ENCODE data around the gene CLINT1. TPM values are rescaled to one million over a fixed set of nuclear protein-coding genes. Genes with fewer than 3 reads are reported as not detected.

CLINT1 gene
- total RNA-seq, 4 donors from 2014 or later, result 69.1 to 103 (median 88.6) TPM

- Histone ChIP-seq H3K27me3 (no peaks in the 10 kb centered on the region), H3K4me3 (peak overlapping the region; percentile 89 to 92), H3K4me1 (peaks cover 0 to 58% (median 3%) of the 10 kb centered on the region in 3 donors), H3K9me3 (no peaks in the 10 kb centered on the region), H3K27ac (peak overlapping the region; percentile 15 to 93 (median 90)), H3K36me3 (peaks cover 0 to 12% of the 10 kb centered on the region in 2 donors)
- peak; percentile 12 for ATAC-seq
- WGBS, 2 donors (ENCODE audit: low coverage in 1 of 2), result 6 to 9% methylated on average over 15 to 17 of the region's 56 CpGs
- TF ChIP-seq, protein P1, sequence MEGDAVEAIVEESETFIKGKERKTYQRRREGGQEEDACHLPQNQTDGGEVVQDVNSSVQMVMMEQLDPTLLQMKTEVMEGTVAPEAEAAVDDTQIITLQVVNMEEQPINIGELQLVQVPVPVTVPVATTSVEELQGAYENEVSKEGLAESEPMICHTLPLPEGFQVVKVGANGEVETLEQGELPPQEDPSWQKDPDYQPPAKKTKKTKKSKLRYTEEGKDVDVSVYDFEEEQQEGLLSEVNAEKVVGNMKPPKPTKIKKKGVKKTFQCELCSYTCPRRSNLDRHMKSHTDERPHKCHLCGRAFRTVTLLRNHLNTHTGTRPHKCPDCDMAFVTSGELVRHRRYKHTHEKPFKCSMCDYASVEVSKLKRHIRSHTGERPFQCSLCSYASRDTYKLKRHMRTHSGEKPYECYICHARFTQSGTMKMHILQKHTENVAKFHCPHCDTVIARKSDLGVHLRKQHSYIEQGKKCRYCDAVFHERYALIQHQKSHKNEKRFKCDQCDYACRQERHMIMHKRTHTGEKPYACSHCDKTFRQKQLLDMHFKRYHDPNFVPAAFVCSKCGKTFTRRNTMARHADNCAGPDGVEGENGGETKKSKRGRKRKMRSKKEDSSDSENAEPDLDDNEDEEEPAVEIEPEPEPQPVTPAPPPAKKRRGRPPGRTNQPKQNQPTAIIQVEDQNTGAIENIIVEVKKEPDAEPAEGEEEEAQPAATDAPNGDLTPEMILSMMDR (IDR thresholded peaks at IDR 0.05), result no peak
- TF ChIP-seq POLR2A (IDR thresholded peaks at IDR 0.05), result peak in 1 of 2 donors; percentile 1
Observed at GRCh38 chr5:157744051-157745011, 114.6 kb downstream of the CLINT1 start.

DNA sequence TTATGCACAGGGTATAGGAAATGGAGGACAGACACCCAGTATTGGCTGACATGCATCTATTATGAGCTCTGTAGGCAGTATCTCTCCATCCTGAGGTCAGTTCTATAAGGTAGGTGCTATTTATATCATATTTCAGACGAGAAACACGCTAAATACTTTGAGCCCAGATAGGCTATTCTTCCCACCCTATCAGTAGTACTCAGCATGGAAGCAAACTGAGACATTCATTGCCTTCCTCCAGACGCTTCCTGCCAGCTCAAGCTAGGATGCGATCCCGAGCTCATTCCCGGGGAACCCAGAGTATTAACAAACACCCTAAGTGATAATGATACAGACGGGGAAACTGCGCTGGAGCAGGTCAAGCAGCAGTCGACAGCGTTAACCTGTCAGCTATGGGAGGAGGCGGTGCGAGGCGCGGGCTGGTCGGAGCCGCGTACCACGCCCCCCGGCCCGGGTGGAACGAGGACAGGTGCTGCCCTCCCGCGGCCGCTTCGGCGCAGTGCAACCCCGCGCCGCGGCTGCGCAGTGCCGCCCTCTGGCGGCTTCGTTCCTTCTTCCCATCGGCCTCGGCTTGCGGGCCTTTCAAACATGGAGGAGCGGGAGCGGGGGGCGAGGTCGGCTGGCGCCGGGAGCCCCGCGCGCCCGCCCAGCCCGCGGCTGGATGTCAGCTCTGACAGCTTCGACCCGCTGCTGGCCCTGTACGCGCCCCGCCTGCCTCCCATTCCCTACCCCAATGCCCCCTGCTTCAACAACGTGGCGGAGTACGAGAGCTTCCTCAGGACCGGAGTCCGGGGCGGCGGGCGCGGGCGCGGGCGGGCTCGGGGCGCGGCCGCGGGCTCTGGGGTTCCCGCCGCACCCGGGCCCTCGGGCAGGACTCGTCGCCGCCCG lies 115.5 kb downstream of the CLINT1 start, which contains the start of gene LSM11:
Gene LSM11, plus strand, starts transcription at position 550 of the 888 bp plus-strand sequence. Its CDS starts 39 bp downstream, at position 589.
- Histone ChIP-seq H3K27me3 (no peaks in the 10 kb centered on the region), H3K27ac (peak within 1 kb of the TSS; percentile 15 to 93 (median 90)), H3K36me3 (peaks cover 0 to 22% of the 10 kb centered on the region in 2 donors), H3K9me3 (no peaks in the 10 kb centered on the region), H3K4me3 (peak within 1 kb of the TSS; percentile 89 to 92), H3K4me1 (peaks cover 0 to 48% (median 3%) of the 10 kb centered on the region in 3 donors)
- 0 to 5% methylated on average over 1 to 4 of the region's 79 CpGs for WGBS, 2 donors (ENCODE audit: low coverage in 1 of 2)
- ATAC-seq, result peak; percentile 93
- peak; percentile 21 for TF ChIP-seq POLR2AphosphoS5 (IDR thresholded peaks at IDR 0.05)
- TF ChIP-seq EP300 (IDR thresholded peaks at IDR 0.05), result no peak
- TF ChIP-seq, protein P1 (IDR thresholded peaks at IDR 0.05), result peak; percentile 98 to 100 (median 99)
- peak; percentile 48 to 65 for TF ChIP-seq POLR2A (IDR thresholded peaks at IDR 0.05)

GRCh38 chr5:157741131-157741530 lies 117.8 kb downstream of the CLINT1 start:
- no peaks in the 10 kb centered on the region for H3K9me3 ChIP-seq
- H3K4me3 ChIP-seq, result no peak overlapping the region
- 60 to 62% methylated on average over 4 of the region's 4 CpGs for WGBS, 2 donors (ENCODE audit: low coverage in 1 of 2)
- H3K27ac ChIP-seq, result no peak overlapping the region
- H3K27me3 ChIP-seq, result no peaks in the 10 kb centered on the region
- peaks cover 0 to 26% (median 3%) of the 10 kb centered on the region in 3 donors for H3K4me1 ChIP-seq
- peaks cover 0 to 44% of the 10 kb centered on the region in 2 donors for H3K36me3 ChIP-seq
- ATAC-seq, result no peak
- TF ChIP-seq POLR2AphosphoS5 (IDR thresholded peaks at IDR 0.05), result no peak
- TF ChIP-seq POLR2A (IDR thresholded peaks at IDR 0.05), result no peak
- TF ChIP-seq, protein P1 (IDR thresholded peaks at IDR 0.05), result no peak
- TF ChIP-seq EP300 (IDR thresholded peaks at IDR 0.05), result no peak

DNA sequence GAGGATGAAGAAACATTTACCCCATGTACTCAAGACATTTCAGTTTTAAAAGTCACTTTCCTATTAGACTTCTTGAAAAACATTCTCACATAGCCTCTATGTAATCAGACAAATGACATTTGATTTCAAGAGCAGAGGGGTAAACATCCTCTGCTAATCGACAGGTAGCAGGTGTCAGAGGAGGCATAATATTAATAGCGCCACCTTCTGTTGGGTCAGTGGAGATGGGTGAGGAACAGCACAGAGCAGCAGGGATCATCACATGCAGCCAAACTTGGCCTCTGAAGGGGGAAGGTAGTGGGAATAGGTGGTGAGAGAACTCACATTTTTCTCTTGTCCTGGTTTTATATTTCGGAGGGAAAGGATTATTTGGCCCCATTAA lies 118.7 kb downstream of the CLINT1 start:
- Histone ChIP-seq H3K4me3 (no peak overlapping the region), H3K4me1 (peaks cover 0 to 16% (median 3%) of the 10 kb centered on the region in 3 donors), H3K27ac (no peak overlapping the region), H3K9me3 (no peaks in the 10 kb centered on the region), H3K36me3 (peaks cover 0 to 53% of the 10 kb centered on the region in 2 donors), H3K27me3 (no peaks in the 10 kb centered on the region)
- TF ChIP-seq, protein P1 (IDR thresholded peaks at IDR 0.05), result peak in 1 of 4 experiments; percentile 42
- TF ChIP-seq EP300 (IDR thresholded peaks at IDR 0.05), result no peak
- ATAC-seq, result no peak
- WGBS, 2 donors (ENCODE audit: low coverage in 1 of 2), result 37 to 54% methylated on average over 3 of the region's 3 CpGs
